Breast epithelium (tissue), 4 donors: ENCODE results near the gene HMSD. TPM values are rescaled to one million over a fixed set of nuclear protein-coding genes. Genes with fewer than 3 reads are reported as not detected.

Experiments used
- DNase-seq, 2 donors: peaks; one replicate each; pipeline ENCODE4 v3.0.0-alpha.2; 2019; ENCODE audit warnings: low spot score in 2 of 2
- H3K27ac ChIP-seq, 2 donors: fragments of 200-600 bp; sonication (generic) in 1 of 2; one replicate each; pipeline ENCODE4 v1.5.1; 2016 to 2019; ENCODE audit warnings: mild to moderate bottlenecking in 1 of 2
- H3K27me3 ChIP-seq, 2 donors: fragments of 200-600 bp; sonication (generic) in 1 of 2; one replicate each; pipeline versions ENCODE4 v1.5.1 to v1.6.0; 2017 to 2019; ENCODE audit warnings: control low read depth in 1 of 2, mild to moderate bottlenecking in 1 of 2
- H3K36me3 ChIP-seq: fragments of 200-600 bp; one replicate; pipeline ENCODE4 v1.5.1; 2019
- H3K4me1 ChIP-seq, 2 donors: fragments of 200-600 bp; sonication (generic); one replicate each; pipeline ENCODE4 v1.5.1; 2016 to 2019; ENCODE audit warnings: control low read depth in 1 of 2
- H3K4me3 ChIP-seq, 3 donors: fragments of 200-600 bp; sonication (generic); 1 replicate in 2 of 3; 2 replicates in 1 of 3; pipeline ENCODE4 v1.5.1; 2016 to 2019; ENCODE audit warnings: mild to moderate bottlenecking in 3 of 3, moderate library complexity in 2 of 3
- H3K9me3 ChIP-seq, 2 donors: fragments of 200-600 bp; sonication (generic) in 1 of 2; one replicate each; pipeline ENCODE4 v1.5.1; 2016 to 2019; ENCODE audit warnings: control low read depth in 1 of 2
- POLR2A ChIP-seq: fragments of 450-650 bp; IDR thresholded peaks from one replicate; pipeline ENCODE4 v1.6.1; 2016; ENCODE audit warnings: antibody characterized with exemption, mild to moderate bottlenecking, moderate library complexity
- POLR2AphosphoS5 ChIP-seq, 3 donors: sonication (generic); formaldehyde crosslinking; IDR thresholded peaks; one replicate each; pipeline ENCODE4 v1.6.1; 2017; ENCODE audit warnings: antibody characterized with exemption in 3 of 3
- intact Hi-C: fragments of 100-400 bp; cut with DNase I; formaldehyde crosslinking; loops from one replicate; pipeline ENCODE4 v1.15.1; 2023; ENCODE audit warnings: low total_unique reads
- total RNA-seq, 3 donors: library from RNA; depleted of rRNA; stranded (reverse); fragments of >200 nt; gene quantifications; one replicate each; pipeline ENCODE4 v1.1.0, GENCODE V29; 2016
- TF ChIP-seq, protein P1 (sequence below), 3 donors: fragments of 450-650 bp; IDR thresholded peaks; one replicate each; pipeline ENCODE4 v1.5.1; 2016 to 2017; ENCODE audit warnings: antibody characterized with exemption in 3 of 3, mild to moderate bottlenecking in 3 of 3, moderate library complexity in 3 of 3

Gene HMSD
- total RNA-seq, 3 donors from 2014 or later, result 0.29 TPM; not detected in 2

- DNase-seq, result no peak
- Histone ChIP-seq H3K9me3 (no peaks in the 10 kb centered on the region), H3K4me3 (no peak overlapping the region), H3K27me3 (no peaks in the 10 kb centered on the region), H3K4me1 (no peaks in the 10 kb centered on the region), H3K27ac (no peak overlapping the region), H3K36me3 (no peaks in the 10 kb centered on the region)
- TF ChIP-seq POLR2A (no peak), POLR2AphosphoS5 (IDR thresholded peaks at IDR 0.05) (no peak)
- TF ChIP-seq, protein P1, sequence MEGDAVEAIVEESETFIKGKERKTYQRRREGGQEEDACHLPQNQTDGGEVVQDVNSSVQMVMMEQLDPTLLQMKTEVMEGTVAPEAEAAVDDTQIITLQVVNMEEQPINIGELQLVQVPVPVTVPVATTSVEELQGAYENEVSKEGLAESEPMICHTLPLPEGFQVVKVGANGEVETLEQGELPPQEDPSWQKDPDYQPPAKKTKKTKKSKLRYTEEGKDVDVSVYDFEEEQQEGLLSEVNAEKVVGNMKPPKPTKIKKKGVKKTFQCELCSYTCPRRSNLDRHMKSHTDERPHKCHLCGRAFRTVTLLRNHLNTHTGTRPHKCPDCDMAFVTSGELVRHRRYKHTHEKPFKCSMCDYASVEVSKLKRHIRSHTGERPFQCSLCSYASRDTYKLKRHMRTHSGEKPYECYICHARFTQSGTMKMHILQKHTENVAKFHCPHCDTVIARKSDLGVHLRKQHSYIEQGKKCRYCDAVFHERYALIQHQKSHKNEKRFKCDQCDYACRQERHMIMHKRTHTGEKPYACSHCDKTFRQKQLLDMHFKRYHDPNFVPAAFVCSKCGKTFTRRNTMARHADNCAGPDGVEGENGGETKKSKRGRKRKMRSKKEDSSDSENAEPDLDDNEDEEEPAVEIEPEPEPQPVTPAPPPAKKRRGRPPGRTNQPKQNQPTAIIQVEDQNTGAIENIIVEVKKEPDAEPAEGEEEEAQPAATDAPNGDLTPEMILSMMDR (IDR thresholded peaks at IDR 0.05), result no peak
- intact Hi-C loops, result no loop called here
These were observed 60.2 kb downstream of the HMSD start for GRCh38 chr18:64009305-64009704.

Other genes with a start within 250 kb of the HMSD start
- not detected for gene SERPINB11, start 246.3 kb upstream of the HMSD start, total RNA-seq
- gene SERPINB7, start 173.9 kb upstream of the HMSD start, total RNA-seq, result not detected
- 10 to 100 TPM in 1 of 3 donors, under 1 TPM in 1, not detected in 1; 0.32 to 16.2 TPM for gene SERPINB2, start 61.6 kb upstream of the HMSD start, total RNA-seq
- gene SERPINB10, start 41.3 kb upstream of the HMSD start, total RNA-seq, result under 1 TPM in 1 of 3 donors, not detected in 2; 0.15 TPM
- gene SERPINB8, start 20.8 kb downstream of the HMSD start, total RNA-seq, result 10 to 100 TPM; 13.1 to 16.0 (median 13.5) TPM
- gene LINC00305, start 199.8 kb downstream of the HMSD start, total RNA-seq, result not detected